ENCODE measurements around the gene TPP1.
A peak's percentile ranks its signal among the peaks of the same experiment; 100 is the strongest.

The TPP1 gene

GRCh38 chr11:6569706-6570105 is 49.5 kb downstream of the TPP1 start:
- H3K36me3 Mint-ChIP-seq, result peaks cover 39 to 40% of the 10 kb centered on the region in 2 donors
- H3K4me3 Mint-ChIP-seq, result no peak overlapping the region
- H3K27ac Mint-ChIP-seq, result no peak overlapping the region
- H3K27me3 Mint-ChIP-seq, result no peaks in the 10 kb centered on the region
- peaks cover 0 to 5% of the 10 kb centered on the region in 2 donors for H3K4me1 Mint-ChIP-seq
- no peak for DNase-seq
- H3K9me3 Mint-ChIP-seq, result no peaks in the 10 kb centered on the region
- ATAC-seq (replicated peaks), result no peak

- no peaks in the 10 kb centered on the region for H3K9me3 Mint-ChIP-seq
- no peaks in the 10 kb centered on the region for H3K27me3 Mint-ChIP-seq
- no peak overlapping the region for H3K4me3 Mint-ChIP-seq
- H3K27ac Mint-ChIP-seq, result peak overlapping the region; percentile 45
- H3K36me3 Mint-ChIP-seq, result peaks cover 40% of the 10 kb centered on the region in 2 donors
- H3K4me1 Mint-ChIP-seq, result peaks cover 0 to 5% of the 10 kb centered on the region in 2 donors
- DNase-seq (no peak), ATAC-seq (replicated peaks) (no peak)
Measured at GRCh38 chr11:6568191-6568918, 50.9 kb downstream of the TPP1 start.

DNA sequence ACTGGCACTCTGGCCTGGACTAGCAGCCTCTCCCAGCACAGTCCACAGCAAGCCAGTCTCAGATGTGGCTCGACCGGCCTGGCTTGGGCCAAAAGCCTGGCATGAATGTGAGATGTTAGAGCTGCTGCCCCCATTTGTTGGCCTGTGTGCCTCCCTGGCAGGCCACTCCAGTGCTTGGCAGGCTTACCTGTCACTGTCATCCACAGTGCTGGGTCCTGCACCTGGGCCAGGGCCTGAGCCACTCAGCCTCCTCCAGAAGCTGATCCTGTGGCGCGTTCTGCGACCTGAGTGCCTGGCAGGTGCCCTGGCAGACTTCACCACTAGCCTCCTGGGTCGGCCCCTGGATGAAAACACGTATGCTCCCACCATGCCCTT is 51.9 kb downstream of the TPP1 start:
- Mint-ChIP-seq H3K27ac (no peak overlapping the region), H3K4me3 (no peak overlapping the region), H3K4me1 (peaks cover 0 to 5% of the 10 kb centered on the region in 2 donors), H3K36me3 (peaks cover 33 to 37% of the 10 kb centered on the region in 2 donors), H3K9me3 (no peaks in the 10 kb centered on the region), H3K27me3 (no peaks in the 10 kb centered on the region)
- no peak for ATAC-seq (replicated peaks)
- no peak for DNase-seq

- Mint-ChIP-seq H3K9me3 (no peaks in the 10 kb centered on the region), H3K4me3 (no peak overlapping the region), H3K27ac (no peak overlapping the region), H3K36me3 (peaks cover 33 to 39% of the 10 kb centered on the region in 2 donors), H3K4me1 (peaks cover 3 to 5% of the 10 kb centered on the region in 2 donors), H3K27me3 (no peaks in the 10 kb centered on the region)
- DNase-seq (no peak), ATAC-seq (replicated peaks) (no peak)
Measured at GRCh38 chr11:6566704-6567370, 52.4 kb downstream of the TPP1 start.

DNA sequence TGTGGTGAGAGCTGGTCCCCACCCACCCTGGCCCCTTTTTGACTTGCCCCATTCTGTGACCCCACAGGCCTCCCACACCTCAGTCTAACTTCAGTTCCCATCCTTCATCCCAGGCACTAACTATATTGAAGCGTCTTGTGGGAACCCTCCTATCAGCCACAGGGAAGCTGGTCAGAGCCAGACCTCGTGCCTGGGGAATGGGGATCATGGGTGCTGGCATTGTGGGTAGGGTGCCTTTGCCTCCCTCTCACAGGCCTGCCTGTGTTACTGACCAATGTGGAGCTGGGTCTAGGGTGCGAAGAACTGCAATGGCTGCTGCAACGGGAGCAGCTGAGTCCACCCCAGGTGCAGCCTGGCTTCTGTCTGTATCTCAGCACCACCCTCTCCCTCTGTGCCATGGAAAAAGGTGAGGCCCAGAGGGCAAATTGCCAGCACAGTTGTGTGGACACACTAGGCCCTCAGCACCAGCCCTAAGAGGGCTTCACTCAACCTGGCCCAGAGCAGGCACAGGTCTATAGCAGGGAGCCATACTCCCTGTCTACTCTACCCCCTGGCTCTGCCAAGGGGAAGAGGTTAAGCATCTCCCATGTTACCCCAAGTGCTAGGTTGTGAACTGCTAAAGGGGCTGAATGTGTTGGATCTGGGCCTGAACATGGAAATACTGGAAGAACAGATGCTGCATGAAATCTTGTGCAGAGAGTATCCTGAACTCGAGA is 53.1 kb downstream of the TPP1 start:
- peaks cover 30 to 36% of the 10 kb centered on the region in 2 donors for H3K36me3 Mint-ChIP-seq
- ATAC-seq (replicated peaks) (no peak), DNase-seq (no peak)
- H3K27ac Mint-ChIP-seq, result no peak overlapping the region
- H3K4me3 Mint-ChIP-seq, result no peak overlapping the region
- H3K9me3 Mint-ChIP-seq, result no peaks in the 10 kb centered on the region
- peaks cover 6 to 7% of the 10 kb centered on the region in 2 donors for H3K4me1 Mint-ChIP-seq
- H3K27me3 Mint-ChIP-seq, result no peaks in the 10 kb centered on the region

DNA sequence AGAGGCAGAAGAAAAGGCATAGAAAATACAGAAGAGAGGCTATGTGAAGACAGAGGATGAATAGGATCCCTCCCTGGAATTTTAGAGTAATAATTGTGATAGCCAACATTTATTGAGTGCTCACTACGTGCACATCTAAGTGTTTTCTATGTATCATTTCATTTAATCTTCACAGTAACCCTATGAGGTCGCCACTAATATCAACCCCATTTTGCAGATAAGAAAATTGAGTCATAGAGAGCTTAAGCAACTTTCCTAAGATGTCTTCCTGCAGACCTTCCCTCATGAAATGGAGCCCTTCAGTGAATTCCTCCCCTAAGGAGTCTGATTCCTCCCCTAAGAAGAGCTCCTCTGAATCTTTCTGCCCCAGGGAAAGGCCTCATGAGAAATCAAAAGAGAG is 53.9 kb downstream of the TPP1 start:
- Mint-ChIP-seq H3K4me3 (no peak overlapping the region), H3K27me3 (no peaks in the 10 kb centered on the region), H3K9me3 (no peaks in the 10 kb centered on the region), H3K36me3 (peaks cover 28 to 35% of the 10 kb centered on the region in 2 donors), H3K27ac (no peak overlapping the region), H3K4me1 (peaks cover 6 to 7% of the 10 kb centered on the region in 2 donors)
- DNase-seq (no peak), ATAC-seq (replicated peaks) (no peak)

DNA sequence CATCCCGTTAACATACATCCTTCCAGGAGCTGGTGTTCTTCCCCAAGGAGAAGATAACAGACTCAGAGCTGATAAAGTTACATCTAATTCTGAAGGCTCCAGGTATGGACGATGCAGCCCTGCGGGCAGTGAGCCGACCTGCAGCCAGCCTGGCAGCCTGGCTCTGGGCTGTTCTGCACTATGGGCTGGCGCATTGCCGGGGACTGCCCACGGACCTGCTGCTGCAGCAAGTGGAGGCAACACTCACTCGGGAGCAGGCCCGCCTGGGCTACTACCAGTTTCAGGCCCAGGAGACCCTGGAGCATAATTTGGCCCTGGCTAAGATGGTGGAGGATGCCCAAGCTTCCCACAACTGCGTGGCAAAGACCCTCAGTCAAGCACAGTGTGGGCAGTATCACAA is 55.6 kb downstream of the TPP1 start:
- ATAC-seq (replicated peaks) (no peak), DNase-seq (no peak)
- H3K4me1 Mint-ChIP-seq, result peaks cover 6% of the 10 kb centered on the region in 2 donors
- no peak overlapping the region for H3K27ac Mint-ChIP-seq
- H3K9me3 Mint-ChIP-seq, result no peaks in the 10 kb centered on the region
- no peaks in the 10 kb centered on the region for H3K27me3 Mint-ChIP-seq
- peaks cover 29 to 31% of the 10 kb centered on the region in 2 donors for H3K36me3 Mint-ChIP-seq
- H3K4me3 Mint-ChIP-seq, result no peak overlapping the region

GRCh38 chr11:6563121-6563619 is 56.1 kb downstream of the TPP1 start:
- H3K4me1 Mint-ChIP-seq, result peaks cover 4 to 6% of the 10 kb centered on the region in 2 donors
- peaks cover 28 to 30% of the 10 kb centered on the region in 2 donors for H3K36me3 Mint-ChIP-seq
- no peaks in the 10 kb centered on the region for H3K9me3 Mint-ChIP-seq
- H3K4me3 Mint-ChIP-seq, result no peak overlapping the region
- H3K27ac Mint-ChIP-seq, result no peak overlapping the region
- ATAC-seq (replicated peaks) (no peak), DNase-seq (no peak)
- no peaks in the 10 kb centered on the region for H3K27me3 Mint-ChIP-seq

Data from stimulated activated naive B cell treated with anti-CD40 and anti-IgM and Interleukin-4, amounts not matched to agents 10 μg/mL and 1 μg/mL and 100 μg/mL, for 72 hours (primary cell).